ENCODE results near the gene LYZL2.
"Not testable (repeated sequence)": the region's sequence is repeated elsewhere in the genome, so short reads cannot be mapped to it uniquely, and the experiment has no call there.

The LYZL2 gene

GRCh38 chr10:30629653-30630052 lies at the start of gene LYZL2:
Gene LYZL2 (minus strand): TSS chr10:30629753. CDS start chr10:30626915, 2,838 bp downstream.
- no peak for DNase-seq

- not testable (repeated sequence) for DNase-seq
Measured at GRCh38 chr10:30677616-30678015, 48.1 kb upstream of the LYZL2 start.

- DNase-seq = not testable (repeated sequence)
Measured at GRCh38 chr10:30677146-30677545, 47.6 kb upstream of the LYZL2 start.

- DNase-seq = no peak
Measured at GRCh38 chr10:30675791-30676718, 46.5 kb upstream of the LYZL2 start.

GRCh38 chr10:30674796-30675195 lies 45.2 kb upstream of the LYZL2 start:
- DNase-seq = no peak

GRCh38 chr10:30673262-30673661 lies 43.7 kb upstream of the LYZL2 start:
- not testable (repeated sequence) for DNase-seq

- DNase-seq = not testable (repeated sequence)
Measured at GRCh38 chr10:30672338-30672737, 42.8 kb upstream of the LYZL2 start.

- DNase-seq = peak; percentile 65
Measured at GRCh38 chr10:30671026-30671616, 41.6 kb upstream of the LYZL2 start.

GRCh38 chr10:30667982-30668381 lies 38.4 kb upstream of the LYZL2 start:
- DNase-seq = not testable (repeated sequence)

- not testable (repeated sequence) for DNase-seq
Measured at GRCh38 chr10:30663403-30663802, 33.9 kb upstream of the LYZL2 start.

- DNase-seq = no peak
Measured at GRCh38 chr10:30662814-30663213, 33.3 kb upstream of the LYZL2 start.

- not testable (repeated sequence) for DNase-seq
Measured at GRCh38 chr10:30660314-30660713, 30.8 kb upstream of the LYZL2 start.

- no peak for DNase-seq
Measured at GRCh38 chr10:30656233-30656632, 26.7 kb upstream of the LYZL2 start.

GRCh38 chr10:30655001-30655400 lies 25.4 kb upstream of the LYZL2 start:
- DNase-seq = not testable (repeated sequence)

- DNase-seq = not testable (repeated sequence)
Measured at GRCh38 chr10:30651470-30652397, 22.2 kb upstream of the LYZL2 start.

GRCh38 chr10:30647089-30647488 lies 17.5 kb upstream of the LYZL2 start:
- no peak for DNase-seq

GRCh38 chr10:30645340-30645827 lies 15.8 kb upstream of the LYZL2 start:
- peak; percentile 71 for DNase-seq

GRCh38 chr10:30644408-30644861 lies 14.9 kb upstream of the LYZL2 start:
- not testable (repeated sequence) for DNase-seq

GRCh38 chr10:30643557-30644199 lies 14.1 kb upstream of the LYZL2 start:
- peak; percentile 26 for DNase-seq

GRCh38 chr10:30642856-30643255 lies 13.3 kb upstream of the LYZL2 start:
- DNase-seq = not testable (repeated sequence)

- DNase-seq = peak; percentile 39
Measured at GRCh38 chr10:30639946-30640786, 10.6 kb upstream of the LYZL2 start.
